Mammary epithelial cell (primary cell): Measurements from ENCODE around the gene SLC16A5.
A peak's percentile ranks its signal among the peaks of the same experiment; 100 is the strongest.

Source experiments
- EZH2 ChIP-seq: IDR thresholded peaks from 2 replicates; pipeline ENCODE4 v1.6.1; 2012; ENCODE audit warnings: low read length, inconsistent platforms, borderline replicate concordance
- TF ChIP-seq, protein P1 (sequence below), 2 donors: IDR thresholded peaks in 1 of 2; conservative IDR thresholded peaks in 1 of 2; 2 replicates each; pipeline ENCODE4 v1.5.1; 2011 to 2012; ENCODE audit warnings: inconsistent platforms in 2 of 2, low read length in 2 of 2, mild to moderate bottlenecking in 2 of 2, control low read depth in 1 of 2, low read depth in 1 of 2; ENCODE audit not compliant: insufficient read depth in 1 of 2; ENCODE audit errors: extremely low read depth in 1 of 2

DNA sequence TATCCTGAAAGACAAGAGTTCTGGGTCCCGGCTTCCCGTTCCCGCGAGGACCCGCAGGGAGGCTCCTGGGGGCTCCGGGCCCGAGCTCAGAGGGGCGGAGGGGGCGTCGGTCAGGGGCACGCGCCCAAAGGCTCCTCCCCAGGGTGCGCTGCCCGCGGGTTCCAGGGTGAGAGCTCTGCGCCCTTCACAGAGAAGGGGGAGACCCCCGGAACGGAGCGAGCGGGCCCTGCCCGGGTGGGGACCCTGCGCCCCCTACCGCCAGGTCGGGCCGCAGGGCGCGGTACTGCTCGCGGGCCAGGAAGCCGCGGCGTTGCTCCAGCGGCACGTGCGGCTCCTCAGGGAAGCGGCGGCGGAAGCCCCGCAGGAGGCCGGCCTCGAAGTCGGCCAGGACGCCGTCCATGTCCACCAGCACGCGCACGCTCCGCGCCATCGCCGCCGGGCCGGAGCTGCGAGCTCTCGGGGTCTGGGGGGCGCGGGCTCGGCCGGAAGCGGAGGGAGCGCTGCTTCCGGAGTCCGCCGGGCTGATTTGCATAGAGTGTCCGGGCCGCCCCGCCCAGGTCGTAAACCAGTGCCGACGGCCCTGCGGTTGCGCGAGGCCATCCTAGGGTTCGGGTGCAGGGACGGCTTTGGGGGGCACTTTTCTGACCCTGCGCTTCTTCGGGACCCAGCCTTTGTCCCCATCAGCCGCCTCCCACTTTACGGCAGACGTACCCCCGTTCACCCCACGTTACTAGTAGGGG, 43.7 kb downstream of the SLC16A5 start, which contains the start of gene NT5C:
- TF ChIP-seq, protein P1, sequence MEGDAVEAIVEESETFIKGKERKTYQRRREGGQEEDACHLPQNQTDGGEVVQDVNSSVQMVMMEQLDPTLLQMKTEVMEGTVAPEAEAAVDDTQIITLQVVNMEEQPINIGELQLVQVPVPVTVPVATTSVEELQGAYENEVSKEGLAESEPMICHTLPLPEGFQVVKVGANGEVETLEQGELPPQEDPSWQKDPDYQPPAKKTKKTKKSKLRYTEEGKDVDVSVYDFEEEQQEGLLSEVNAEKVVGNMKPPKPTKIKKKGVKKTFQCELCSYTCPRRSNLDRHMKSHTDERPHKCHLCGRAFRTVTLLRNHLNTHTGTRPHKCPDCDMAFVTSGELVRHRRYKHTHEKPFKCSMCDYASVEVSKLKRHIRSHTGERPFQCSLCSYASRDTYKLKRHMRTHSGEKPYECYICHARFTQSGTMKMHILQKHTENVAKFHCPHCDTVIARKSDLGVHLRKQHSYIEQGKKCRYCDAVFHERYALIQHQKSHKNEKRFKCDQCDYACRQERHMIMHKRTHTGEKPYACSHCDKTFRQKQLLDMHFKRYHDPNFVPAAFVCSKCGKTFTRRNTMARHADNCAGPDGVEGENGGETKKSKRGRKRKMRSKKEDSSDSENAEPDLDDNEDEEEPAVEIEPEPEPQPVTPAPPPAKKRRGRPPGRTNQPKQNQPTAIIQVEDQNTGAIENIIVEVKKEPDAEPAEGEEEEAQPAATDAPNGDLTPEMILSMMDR (conservative IDR thresholded peaks at IDR 0.05 in 1 of 2, IDR thresholded peaks at IDR 0.05 in 1 of 2; ENCODE audit: extremely low read depth in 1 of 2, insufficient read depth in 1 of 2, low read depth in 1 of 2, low read length in 2 of 2): peak; percentile 26 to 69
- TF ChIP-seq EZH2: no peak
